Vagina (tissue), 2 donors: ENCODE results near the gene FRMD4A. TPM values are rescaled to one million over a fixed set of nuclear protein-coding genes. Genes with fewer than 3 reads are reported as not detected.

ENCODE experiments used
- DNase-seq, 2 donors: peaks; one replicate each; pipeline ENCODE4 v3.0.0-alpha.2; 2017; ENCODE audit errors: extremely low spot score in 2 of 2
- H3K27ac ChIP-seq: fragments of 200-600 bp; sonication (generic); one replicate; pipeline ENCODE4 v1.5.1; 2019
- H3K27me3 ChIP-seq: fragments of 200-600 bp; sonication (generic); one replicate; pipeline ENCODE4 v1.5.1; 2019
- H3K36me3 ChIP-seq, 2 donors: fragments of 200-600 bp; sonication (generic); one replicate each; pipeline ENCODE4 v1.5.1; 2017 to 2019
- H3K4me1 ChIP-seq: fragments of 200-600 bp; sonication (generic); one replicate; pipeline ENCODE4 v1.5.1; 2019
- H3K4me3 ChIP-seq, 2 donors: fragments of 200-600 bp; sonication (generic); 1 replicate in 1 of 2; 2 replicates in 1 of 2; pipeline ENCODE4 v1.5.1; 2016 to 2019
- H3K9me3 ChIP-seq: fragments of 200-600 bp; sonication (generic); one replicate; pipeline ENCODE4 v1.5.1; 2019
- POLR2A ChIP-seq, 2 donors: fragments of 450-650 bp; IDR thresholded peaks; one replicate each; pipeline ENCODE4 v1.6.1; 2017; ENCODE audit warnings: antibody characterized with exemption in 2 of 2, mild to moderate bottlenecking in 2 of 2, moderate library complexity in 2 of 2
- POLR2AphosphoS5 ChIP-seq, 2 donors: sonication (generic); formaldehyde crosslinking; IDR thresholded peaks; one replicate each; pipeline ENCODE4 v1.9.0; 2017; ENCODE audit warnings: antibody characterized with exemption in 2 of 2, mild to moderate bottlenecking in 2 of 2, low read depth in 1 of 2; ENCODE audit not compliant: insufficient read depth in 1 of 2
- intact Hi-C: fragments of 100-400 bp; cut with DNase I; formaldehyde crosslinking; loops from one replicate; pipeline ENCODE4 v1.15.1; 2023
- total RNA-seq: library from RNA; depleted of rRNA; stranded (reverse); fragments of >200 nt; gene quantifications from one replicate; pipeline ENCODE4 v1.2.3, GENCODE V29; 2016
- TF ChIP-seq, protein P1 (sequence below), 3 experiments: fragments of 450-650 bp in 2 of 3; fragments of 200-600 bp in 1 of 3; sonication (generic) in 1 of 3; IDR thresholded peaks; one replicate each; pipeline ENCODE4 v1.5.1; 2017 to 2019; ENCODE audit warnings: antibody characterized with exemption in 3 of 3, mild to moderate bottlenecking in 2 of 3, moderate library complexity in 2 of 3

FRMD4A gene
- total RNA-seq, 1 donor from 2014 or later = 24.8 TPM

DNA sequence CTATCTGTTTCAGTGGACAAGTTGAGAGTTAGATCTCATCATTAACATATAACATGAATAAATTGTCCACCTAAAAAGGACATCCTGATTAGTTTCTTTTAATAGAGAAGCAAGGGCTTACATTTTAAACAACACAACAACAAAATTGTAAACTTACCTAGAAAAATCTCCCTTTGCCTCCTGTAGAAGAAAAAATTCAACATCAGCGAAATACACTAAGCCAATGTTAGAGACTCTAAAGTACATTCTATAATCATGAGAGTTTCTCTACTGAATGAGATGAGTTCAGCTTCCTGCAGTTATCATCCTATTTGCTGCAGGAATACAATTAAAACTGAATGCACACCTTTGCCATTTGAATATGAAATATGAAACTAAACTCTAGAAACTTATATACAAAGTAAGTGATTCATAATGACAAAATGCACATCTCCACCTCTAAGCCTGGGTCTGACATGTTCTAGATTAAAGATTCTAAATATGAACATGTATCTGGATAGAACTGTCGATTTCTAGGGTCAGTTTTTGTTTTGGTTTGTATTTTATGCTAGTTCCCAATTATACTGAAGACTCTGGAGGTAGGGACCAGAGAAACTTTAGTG is 569.1 kb downstream of the FRMD4A start:
- DNase-seq = no peak
- intact Hi-C loops = no loop called here
- Histone ChIP-seq H3K4me3 (no peak overlapping the region), H3K4me1 (no peaks in the 10 kb centered on the region), H3K27ac (no peak overlapping the region), H3K27me3 (no peaks in the 10 kb centered on the region), H3K9me3 (no peaks in the 10 kb centered on the region), H3K36me3 (no peaks in the 10 kb centered on the region)
- no peak for TF ChIP-seq POLR2A (IDR thresholded peaks at IDR 0.05)
- TF ChIP-seq POLR2AphosphoS5 (IDR thresholded peaks at IDR 0.05; ENCODE audit: insufficient read depth in 1 of 2, low read depth in 1 of 2) = no peak
- TF ChIP-seq, protein P1, sequence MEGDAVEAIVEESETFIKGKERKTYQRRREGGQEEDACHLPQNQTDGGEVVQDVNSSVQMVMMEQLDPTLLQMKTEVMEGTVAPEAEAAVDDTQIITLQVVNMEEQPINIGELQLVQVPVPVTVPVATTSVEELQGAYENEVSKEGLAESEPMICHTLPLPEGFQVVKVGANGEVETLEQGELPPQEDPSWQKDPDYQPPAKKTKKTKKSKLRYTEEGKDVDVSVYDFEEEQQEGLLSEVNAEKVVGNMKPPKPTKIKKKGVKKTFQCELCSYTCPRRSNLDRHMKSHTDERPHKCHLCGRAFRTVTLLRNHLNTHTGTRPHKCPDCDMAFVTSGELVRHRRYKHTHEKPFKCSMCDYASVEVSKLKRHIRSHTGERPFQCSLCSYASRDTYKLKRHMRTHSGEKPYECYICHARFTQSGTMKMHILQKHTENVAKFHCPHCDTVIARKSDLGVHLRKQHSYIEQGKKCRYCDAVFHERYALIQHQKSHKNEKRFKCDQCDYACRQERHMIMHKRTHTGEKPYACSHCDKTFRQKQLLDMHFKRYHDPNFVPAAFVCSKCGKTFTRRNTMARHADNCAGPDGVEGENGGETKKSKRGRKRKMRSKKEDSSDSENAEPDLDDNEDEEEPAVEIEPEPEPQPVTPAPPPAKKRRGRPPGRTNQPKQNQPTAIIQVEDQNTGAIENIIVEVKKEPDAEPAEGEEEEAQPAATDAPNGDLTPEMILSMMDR (IDR thresholded peaks at IDR 0.05) = no peak

DNA sequence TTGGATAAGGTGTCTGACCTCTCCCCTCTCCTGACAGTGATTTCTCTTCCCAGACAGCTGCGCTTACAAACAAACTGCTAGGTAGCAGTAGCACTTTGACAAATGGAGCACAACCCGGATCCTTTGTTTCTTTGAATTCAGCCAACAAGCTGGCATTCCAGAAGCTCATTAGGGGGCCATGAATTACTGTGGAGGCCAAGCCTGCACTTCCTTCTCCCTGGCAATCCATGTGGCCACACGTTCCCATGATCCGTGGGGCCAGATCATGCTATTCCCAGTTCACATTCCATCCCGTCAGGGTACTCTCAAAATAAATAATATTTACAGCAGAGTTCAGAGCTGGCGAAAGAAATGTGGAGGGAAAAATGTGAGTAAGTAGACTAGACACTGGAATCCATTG is 571.6 kb downstream of the FRMD4A start:
- intact Hi-C loops = no loop called here
- no peaks in the 10 kb centered on the region for H3K9me3 ChIP-seq
- H3K4me3 ChIP-seq = no peak overlapping the region
- TF ChIP-seq POLR2AphosphoS5 (IDR thresholded peaks at IDR 0.05; ENCODE audit: insufficient read depth in 1 of 2, low read depth in 1 of 2) (no peak), POLR2A (IDR thresholded peaks at IDR 0.05) (no peak)
- TF ChIP-seq, protein P1 (IDR thresholded peaks at IDR 0.05) = no peak
- no peaks in the 10 kb centered on the region for H3K4me1 ChIP-seq
- H3K36me3 ChIP-seq = no peaks in the 10 kb centered on the region
- DNase-seq = no peak
- H3K27ac ChIP-seq = no peak overlapping the region
- no peaks in the 10 kb centered on the region for H3K27me3 ChIP-seq

DNA sequence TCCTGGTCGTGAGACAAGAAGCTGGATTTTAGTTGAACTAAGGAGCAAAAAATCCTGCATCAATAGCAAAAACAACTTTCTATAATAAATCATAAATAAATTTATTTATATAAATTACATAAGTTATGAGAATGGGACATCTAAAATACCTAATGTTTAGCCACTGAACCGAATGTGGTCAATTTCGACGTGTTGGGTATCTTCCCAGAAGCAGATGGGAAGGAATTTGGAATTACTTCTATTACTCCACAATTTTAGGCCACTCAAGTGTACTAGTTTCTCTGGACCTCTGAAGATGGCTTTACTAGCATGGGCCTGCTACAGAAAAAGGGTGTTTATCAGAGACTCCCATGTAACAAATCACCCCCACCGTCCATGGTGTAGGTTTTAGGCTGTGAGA is 572.0 kb downstream of the FRMD4A start:
- intact Hi-C loops = no loop called here
- no peaks in the 10 kb centered on the region for H3K36me3 ChIP-seq
- DNase-seq = no peak
- TF ChIP-seq POLR2AphosphoS5 (IDR thresholded peaks at IDR 0.05; ENCODE audit: insufficient read depth in 1 of 2, low read depth in 1 of 2) = no peak
- TF ChIP-seq, protein P1 (IDR thresholded peaks at IDR 0.05) = no peak
- no peak for TF ChIP-seq POLR2A (IDR thresholded peaks at IDR 0.05)
- no peak overlapping the region for H3K27ac ChIP-seq
- H3K9me3 ChIP-seq = no peaks in the 10 kb centered on the region
- no peaks in the 10 kb centered on the region for H3K4me1 ChIP-seq
- no peaks in the 10 kb centered on the region for H3K27me3 ChIP-seq
- H3K4me3 ChIP-seq = no peak overlapping the region

DNA sequence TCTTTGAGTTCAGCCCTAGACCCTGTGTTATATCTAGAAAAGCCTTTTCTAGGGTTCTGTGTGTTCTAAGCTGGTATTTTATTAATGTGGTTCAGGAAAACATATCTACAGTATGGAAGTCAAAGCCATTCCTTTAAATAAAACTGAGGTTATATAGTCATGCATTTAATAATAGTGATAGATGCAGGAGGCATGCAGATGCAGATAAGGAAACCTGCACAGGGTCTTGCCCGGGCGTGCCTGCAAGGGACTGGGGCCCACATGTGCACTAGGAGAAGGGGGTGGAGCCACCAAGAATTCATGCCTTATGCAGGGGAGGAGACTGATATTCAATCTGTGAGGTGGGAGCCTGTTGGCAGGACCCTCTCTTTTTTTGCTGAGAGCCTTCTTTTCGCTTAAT is 572.4 kb downstream of the FRMD4A start:
- no peaks in the 10 kb centered on the region for H3K27me3 ChIP-seq
- TF ChIP-seq, protein P1 (IDR thresholded peaks at IDR 0.05) = no peak
- no peak for TF ChIP-seq POLR2A (IDR thresholded peaks at IDR 0.05)
- no peak for TF ChIP-seq POLR2AphosphoS5 (IDR thresholded peaks at IDR 0.05; ENCODE audit: insufficient read depth in 1 of 2, low read depth in 1 of 2)
- no peak overlapping the region for H3K4me3 ChIP-seq
- no peak overlapping the region for H3K27ac ChIP-seq
- H3K9me3 ChIP-seq = no peaks in the 10 kb centered on the region
- DNase-seq = no peak
- intact Hi-C loops = no loop called here
- no peaks in the 10 kb centered on the region for H3K36me3 ChIP-seq
- H3K4me1 ChIP-seq = no peaks in the 10 kb centered on the region

DNA sequence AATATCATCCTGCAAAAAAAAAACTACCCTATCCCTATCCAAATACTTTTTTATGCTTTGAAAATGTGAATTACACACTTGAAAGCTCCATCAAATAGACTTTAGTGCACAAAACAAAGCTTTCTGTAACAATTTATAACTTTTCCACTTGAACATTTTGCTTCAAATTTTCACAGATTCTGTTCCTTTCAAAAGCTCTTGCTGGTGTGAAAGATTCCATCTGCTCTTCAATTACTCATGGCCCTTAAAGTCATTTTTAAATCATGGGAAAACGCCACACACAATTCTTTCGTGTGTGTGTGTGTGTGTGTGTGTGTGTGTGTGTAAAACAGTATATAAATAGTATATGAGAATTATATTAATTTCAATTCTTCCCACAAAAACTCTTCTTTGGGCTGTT is 576.4 kb downstream of the FRMD4A start:
- DNase-seq = no peak
- H3K27ac ChIP-seq = no peak overlapping the region
- H3K4me3 ChIP-seq = no peak overlapping the region
- H3K27me3 ChIP-seq = no peaks in the 10 kb centered on the region
- no peaks in the 10 kb centered on the region for H3K36me3 ChIP-seq
- intact Hi-C loops = no loop called here
- H3K9me3 ChIP-seq = no peaks in the 10 kb centered on the region
- H3K4me1 ChIP-seq = no peaks in the 10 kb centered on the region
- TF ChIP-seq, protein P1 (IDR thresholded peaks at IDR 0.05) = no peak
- no peak for TF ChIP-seq POLR2A (IDR thresholded peaks at IDR 0.05)
- TF ChIP-seq POLR2AphosphoS5 (IDR thresholded peaks at IDR 0.05; ENCODE audit: insufficient read depth in 1 of 2, low read depth in 1 of 2) = no peak
